Right lobe of liver (tissue), 6 donors: ENCODE measurements around the gene TTC39A. TPM values are rescaled to one million over a fixed set of nuclear protein-coding genes. Genes with fewer than 3 reads are reported as not detected.

Experiments used
- ATAC-seq, 4 donors: fragments of 200-7000 bp; cut with Tn5 transposase; one replicate each; pipeline ENCODE4 v1.9.1; 2020; ENCODE audit warnings: mild to moderate bottlenecking in 4 of 4, moderate library complexity in 4 of 4
- DNase-seq, 3 donors: peaks; one replicate each; pipeline ENCODE4 v3.0.0-alpha.2; 2020
- H3K27ac ChIP-seq, 3 donors: fragments of 200-600 bp; one replicate each; pipeline ENCODE4 v1.8.0; 2022
- H3K27me3 ChIP-seq, 2 donors: fragments of 200-600 bp; one replicate each; pipeline ENCODE4 v1.8.0; 2022
- H3K36me3 ChIP-seq, 4 donors: fragments of 200-600 bp; sonication (generic) in 1 of 4; one replicate each; pipeline versions ENCODE4 v1.5.1 to v1.8.0; 2017 to 2022; ENCODE audit warnings: control low read depth in 1 of 4
- H3K4me1 ChIP-seq, 4 donors: fragments of 200-600 bp; sonication (generic) in 1 of 4; one replicate each; pipeline versions ENCODE4 v1.5.1 to v1.8.0; 2017 to 2022; ENCODE audit warnings: control low read depth in 1 of 4
- H3K4me3 ChIP-seq, 3 donors: fragments of 200-600 bp; one replicate each; pipeline ENCODE4 v1.8.0; 2022
- H3K9me3 ChIP-seq, 4 donors: fragments of 200-600 bp; sonication (generic) in 1 of 4; one replicate each; pipeline versions ENCODE4 v1.5.1 to v1.8.0; 2017 to 2022; ENCODE audit warnings: control low read depth in 1 of 4
- CTCF ChIP-seq, 4 donors: fragments of 200-600 bp in 3 of 4; fragments of 450-650 bp in 1 of 4; IDR thresholded peaks; one replicate each; pipeline versions ENCODE4 v1.5.1 to v1.8.0; 2016 to 2022; ENCODE audit warnings: antibody characterized with exemption in 4 of 4, mild to moderate bottlenecking in 2 of 4
- POLR2A ChIP-seq: fragments of 450-650 bp; IDR thresholded peaks from one replicate; pipeline ENCODE4 v1.6.1; 2017; ENCODE audit warnings: antibody characterized with exemption, mild to moderate bottlenecking
- WGBS: methylation state at CpG from one replicate; pipeline ENCODE4 v1.1.6; 2018; ENCODE audit warnings: low coverage, low lambda C conversion rate; ENCODE audit not compliant: insufficient coverage; ENCODE audit errors: missing lambda C conversion rate; 5-methylcytosine and 5-hydroxymethylcytosine counted together
- intact Hi-C, 2 donors: fragments of 100-400 bp; cut with DNase I; formaldehyde crosslinking; loops; one replicate each; pipeline versions ENCODE4 v1.11.2 to v1.14.1; 2022
- total RNA-seq, 6 experiments: library from RNA; depleted of rRNA in 2 of 6; stranded (reverse); fragments of >200 nt in 2 of 6; fragmentation: NEBNext Ultra II Directional in 3 of 6; extraction: Animal tissue kit (Norgen Biotek cat#: 25700) in 3 of 6; gene quantifications; one replicate each; pipeline versions ENCODE4 v1.1.0 to v1.2.4, GENCODE V29; 2016 to 2023
- donor health status: DM: no; HTN: yes; CAD: no.
- donor health status: DM: no; HTN: no; CAD: no.
- donor health status: DM: no; HTN: no; CAD: no.
- donor health status: DM: no; HTN: yes; CAD: no.
- donor health status: DM: no; HTN: yes; CAD: no.

TTC39A gene
- total RNA-seq, 6 experiments from 2014 or later: 0.34 to 8.5 (median 3.4) TPM

GRCh38 chr1:51343624-51344023 lies 13.3 kb upstream of the TTC39A start:
- intact Hi-C loops: no loop called here
- TF ChIP-seq CTCF (IDR thresholded peaks at IDR 0.05) (no peak), POLR2A (no peak)
- H3K4me3 ChIP-seq: no peak overlapping the region
- H3K9me3 ChIP-seq: no peaks in the 10 kb centered on the region
- H3K4me1 ChIP-seq: peaks cover 0 to 4% (median 0%) of the 10 kb centered on the region in 4 donors
- H3K27me3 ChIP-seq: no peaks in the 10 kb centered on the region
- no peak overlapping the region for H3K27ac ChIP-seq
- H3K36me3 ChIP-seq: no peaks in the 10 kb centered on the region
- DNase-seq (no peak), ATAC-seq (no peak)
- 100% methylated on average over 3 of the region's 3 CpGs for WGBS

GRCh38 chr1:51342591-51343206 lies 12.3 kb upstream of the TTC39A start:
- DNase-seq (no peak), ATAC-seq (no peak)
- TF ChIP-seq POLR2A (no peak), CTCF (IDR thresholded peaks at IDR 0.05) (no peak)
- H3K4me1 ChIP-seq: peaks cover 0 to 4% (median 0%) of the 10 kb centered on the region in 4 donors
- H3K9me3 ChIP-seq: no peaks in the 10 kb centered on the region
- no peaks in the 10 kb centered on the region for H3K36me3 ChIP-seq
- H3K4me3 ChIP-seq: no peak overlapping the region
- H3K27ac ChIP-seq: no peak overlapping the region
- H3K27me3 ChIP-seq: no peaks in the 10 kb centered on the region
- intact Hi-C loops: no loop called here
- WGBS: 90% methylated on average over 6 of the region's 9 CpGs

GRCh38 chr1:51341876-51342496 lies 11.6 kb upstream of the TTC39A start:
- Histone ChIP-seq H3K36me3 (no peaks in the 10 kb centered on the region), H3K9me3 (no peaks in the 10 kb centered on the region), H3K4me1 (peaks cover 0 to 4% (median 0%) of the 10 kb centered on the region in 4 donors), H3K27ac (no peak overlapping the region), H3K4me3 (no peak overlapping the region), H3K27me3 (no peaks in the 10 kb centered on the region)
- WGBS: 86% methylated on average over 2 of the region's 4 CpGs
- ATAC-seq (no peak), DNase-seq (no peak)
- intact Hi-C loops: no loop called here
- TF ChIP-seq POLR2A (no peak), CTCF (IDR thresholded peaks at IDR 0.05) (no peak)

- TF ChIP-seq POLR2A (no peak), CTCF (IDR thresholded peaks at IDR 0.05) (no peak)
- intact Hi-C loops: no loop called here
- ATAC-seq (no peak), DNase-seq (no peak)
- no peak overlapping the region for H3K27ac ChIP-seq
- H3K27me3 ChIP-seq: no peaks in the 10 kb centered on the region
- peaks cover 0 to 4% (median 0%) of the 10 kb centered on the region in 4 donors for H3K4me1 ChIP-seq
- 94% methylated on average over 4 of the region's 6 CpGs for WGBS
- no peaks in the 10 kb centered on the region for H3K9me3 ChIP-seq
- no peak overlapping the region for H3K4me3 ChIP-seq
- H3K36me3 ChIP-seq: no peaks in the 10 kb centered on the region
Observed at GRCh38 chr1:51340380-51340779, 10.0 kb upstream of the TTC39A start.
